HG02973 (cell line): ENCODE data around the gene LPIN2.
"Not testable (repeated sequence)": the region's sequence is repeated elsewhere in the genome, so short reads cannot be mapped to it uniquely, and the experiment has no call there.

Experiments used
- ATAC-seq: cut with Tn5 transposase; IDR thresholded peaks from one replicate; pipeline ENCODE4 v1.9.1; 2021; ENCODE audit warnings: moderate library complexity; ENCODE audit not compliant: unreplicated experiment

Gene LPIN2

DNA sequence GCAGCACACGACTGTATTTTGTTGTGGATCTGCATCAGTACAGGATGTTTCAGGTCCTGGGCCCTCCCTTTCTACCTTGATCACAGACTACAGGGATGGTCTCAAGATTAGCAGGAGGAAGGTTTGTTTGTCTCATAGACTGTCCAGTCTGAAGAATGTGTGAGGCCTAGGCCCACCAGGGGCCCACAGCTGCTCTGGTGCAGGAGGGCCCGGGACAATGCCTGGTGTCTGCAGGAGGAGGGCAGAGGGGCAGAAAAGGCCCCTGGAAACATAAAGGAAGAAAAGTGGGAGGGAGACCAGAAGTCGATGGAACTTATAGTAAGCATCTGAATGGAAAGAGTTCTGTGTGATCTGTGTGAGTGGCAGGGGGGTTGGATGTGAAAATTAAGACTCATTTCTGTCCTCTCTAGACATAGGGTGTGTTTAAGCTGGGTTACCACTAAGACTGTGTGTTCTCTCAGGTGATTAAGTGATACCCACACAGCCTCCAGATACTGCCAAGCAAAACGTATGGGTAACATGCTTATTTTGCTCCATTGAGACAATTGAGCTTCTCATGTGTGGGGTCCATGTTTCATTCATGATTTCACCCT, 33.4 kb upstream of the LPIN2 start:
- no peak for ATAC-seq

DNA sequence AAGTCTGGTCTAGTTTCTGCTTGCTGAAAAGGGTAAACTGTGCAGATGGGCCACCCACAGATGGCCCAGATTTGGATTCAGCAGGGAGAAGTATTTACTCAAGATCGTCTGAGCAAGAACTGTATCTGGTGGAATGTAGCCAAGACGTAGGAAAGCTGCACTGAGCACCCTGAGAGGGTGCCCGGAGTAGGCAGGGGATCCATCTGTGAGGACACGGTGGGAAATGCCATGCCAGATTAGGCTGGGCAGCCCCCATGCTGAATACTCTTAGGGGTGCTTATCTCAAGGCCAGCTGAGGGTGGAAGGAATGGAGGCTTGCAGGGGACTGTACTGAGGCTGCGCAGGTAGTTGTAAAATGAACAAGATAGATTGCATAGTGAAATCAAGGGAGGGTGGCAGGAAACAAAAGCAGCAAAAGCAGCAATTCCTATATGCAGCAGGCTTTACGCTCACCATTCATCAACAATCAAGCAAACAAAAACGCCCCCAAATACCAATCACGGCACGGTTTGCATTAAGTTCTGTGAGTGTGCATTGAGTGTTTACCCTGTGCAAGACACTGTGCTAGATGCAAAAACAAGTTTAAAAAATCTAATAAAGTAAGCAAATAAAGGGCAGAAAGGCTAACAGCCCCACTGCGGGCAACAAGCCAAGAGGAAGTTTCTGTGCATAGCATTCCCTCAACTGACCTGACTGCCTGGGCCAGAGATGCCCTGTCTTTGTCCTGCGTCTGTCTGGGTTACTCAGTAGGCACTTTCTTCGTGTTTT, 32.2 kb upstream of the LPIN2 start:
- ATAC-seq = no peak

GRCh38 chr18:3042379-3042778, 29.4 kb upstream of the LPIN2 start:
- no peak for ATAC-seq

GRCh38 chr18:3041843-3042242, 28.9 kb upstream of the LPIN2 start:
- no peak for ATAC-seq

- no peak for ATAC-seq
Observed at GRCh38 chr18:3040881-3041280, 27.9 kb upstream of the LPIN2 start.

DNA sequence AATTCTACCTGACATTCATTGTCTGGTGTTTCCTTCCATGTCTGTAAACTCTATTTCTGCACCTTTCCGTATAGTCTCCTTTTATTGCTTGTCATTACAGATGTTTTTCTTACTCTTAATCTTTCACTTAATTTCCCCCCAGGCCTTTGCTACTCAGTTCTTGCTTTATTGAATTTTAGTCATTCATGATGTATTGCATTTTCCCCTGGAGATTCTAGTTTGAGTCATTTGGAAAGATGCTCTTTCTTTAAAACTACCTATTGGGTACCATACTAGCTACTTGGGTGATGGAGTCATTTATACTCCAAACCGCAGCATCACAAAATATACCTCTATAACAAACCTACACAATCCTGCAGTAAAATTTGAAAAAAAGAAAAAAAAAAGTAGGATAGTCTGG, 27.2 kb upstream of the LPIN2 start:
- ATAC-seq = no peak

DNA sequence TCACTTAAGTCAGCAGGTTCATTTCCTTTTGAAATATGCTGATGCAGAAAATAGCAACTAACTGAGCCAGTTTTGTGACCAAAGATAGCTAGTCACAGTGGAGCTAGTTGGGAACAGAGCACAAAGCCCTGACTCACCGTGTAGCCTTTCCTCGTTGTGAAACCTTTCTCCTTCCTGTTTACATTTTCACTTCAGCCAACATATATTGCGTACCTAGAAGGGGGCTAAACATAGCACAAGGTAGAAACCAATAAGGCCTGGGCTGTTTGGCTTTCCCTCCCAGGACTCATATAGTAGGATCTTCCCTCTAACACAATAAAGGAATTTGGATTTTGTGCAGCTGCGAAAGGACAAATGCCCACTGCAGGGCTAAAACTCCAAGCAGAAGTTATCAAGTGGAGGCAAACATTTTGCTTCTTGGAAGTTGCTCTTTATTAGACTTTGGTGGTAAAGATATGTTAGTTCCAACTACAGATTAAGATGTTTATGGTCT, 24.5 kb upstream of the LPIN2 start:
- ATAC-seq = peak; percentile 93

DNA sequence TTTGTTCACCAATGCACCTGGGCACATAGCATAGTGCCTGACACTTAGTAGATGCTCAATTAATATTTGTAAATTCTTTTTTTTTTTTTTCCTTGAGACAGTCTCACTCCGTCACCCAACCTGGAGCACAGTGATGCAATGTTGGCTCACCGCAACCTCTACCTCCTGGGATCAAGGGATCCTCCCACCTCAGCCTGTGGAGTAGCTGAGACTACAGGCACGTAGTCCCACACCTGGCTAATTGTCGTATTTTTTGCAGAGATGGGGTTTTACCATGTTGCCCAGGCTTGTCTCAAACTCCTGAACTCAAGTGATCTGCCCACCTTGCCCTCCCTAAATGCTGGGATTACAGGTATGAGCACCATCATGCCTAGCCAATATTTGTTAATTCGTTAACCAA, 23.2 kb upstream of the LPIN2 start:
- no peak for ATAC-seq

DNA sequence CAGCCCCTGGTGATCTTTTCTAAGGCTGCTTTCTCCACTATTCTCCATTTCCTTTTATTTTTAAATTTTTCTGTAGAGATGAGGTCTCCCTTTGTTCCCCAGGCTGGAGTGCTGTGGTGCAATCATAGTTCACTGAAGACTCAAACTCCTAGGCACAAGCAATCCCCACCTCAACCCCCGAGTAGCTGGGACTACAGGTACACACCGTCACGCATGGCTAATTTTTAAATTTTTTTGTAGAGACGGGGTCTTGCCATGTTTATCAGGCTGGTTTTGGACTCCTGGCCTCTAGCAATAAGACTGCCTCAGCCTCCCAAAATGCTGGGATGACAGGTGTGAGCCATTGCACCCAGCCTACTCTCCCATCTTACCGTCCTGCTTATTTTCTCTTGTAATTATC, 22.7 kb upstream of the LPIN2 start:
- ATAC-seq = no peak

DNA sequence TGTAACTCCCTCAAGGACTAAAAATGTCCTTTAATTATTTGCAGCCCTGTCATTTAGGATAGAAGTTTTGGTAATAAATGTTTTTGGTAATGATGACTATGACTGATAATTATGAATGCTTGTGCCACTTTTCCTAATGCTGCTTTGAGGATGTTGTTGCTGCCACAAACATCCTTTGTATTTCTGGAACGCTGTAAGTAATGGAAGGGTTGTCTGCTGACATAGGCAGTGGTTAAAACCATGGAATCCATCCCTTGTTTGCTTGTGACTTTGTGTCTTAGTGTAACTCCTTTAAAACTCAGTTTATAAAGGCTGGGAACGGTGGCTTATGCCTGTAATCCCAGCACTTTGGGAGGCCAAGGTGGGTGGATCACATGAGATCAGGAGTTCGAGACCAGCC, 19.8 kb upstream of the LPIN2 start:
- ATAC-seq = no peak

DNA sequence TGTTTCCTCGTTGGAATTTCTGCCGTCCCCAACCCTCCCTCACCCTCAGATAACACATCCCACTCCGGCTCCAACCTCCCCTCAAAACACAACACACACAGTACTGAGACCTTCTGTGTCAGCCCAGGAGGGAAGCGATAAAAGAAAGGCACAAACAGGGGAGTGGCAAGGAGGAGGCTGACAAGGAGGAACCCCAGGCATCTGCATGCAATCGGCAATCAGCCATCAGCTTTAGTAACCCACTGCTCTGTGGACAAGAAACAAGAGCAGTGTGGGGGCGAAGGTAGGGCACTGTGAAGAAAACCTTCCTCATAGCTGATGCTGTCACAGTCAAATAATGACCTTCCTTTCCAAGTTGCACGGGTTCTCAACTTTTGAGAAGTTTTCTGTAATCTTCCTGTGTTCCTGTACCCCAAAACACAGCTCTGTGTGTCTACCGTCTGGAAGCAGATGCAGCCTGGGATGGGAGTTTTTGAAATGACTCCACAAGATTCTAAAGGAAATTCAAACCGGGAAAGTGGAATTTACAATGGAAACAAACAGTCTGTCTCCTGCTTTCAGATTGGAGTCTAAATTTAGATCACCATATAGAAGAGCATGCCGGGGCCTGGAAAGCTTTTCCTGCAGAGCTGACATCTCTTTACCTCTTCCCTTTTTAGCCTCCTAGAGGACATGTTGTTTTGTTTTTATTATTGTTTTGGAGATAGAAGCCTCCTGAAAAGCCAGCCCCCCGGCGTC, 16.4 kb upstream of the LPIN2 start:
- ATAC-seq = no peak

- ATAC-seq = not testable (repeated sequence)
Observed at GRCh38 chr18:3028115-3028514, 15.2 kb upstream of the LPIN2 start.

- ATAC-seq = no peak
Observed at GRCh38 chr18:3027370-3027891, 14.5 kb upstream of the LPIN2 start.

- ATAC-seq = no peak
Observed at GRCh38 chr18:3025544-3025943, 12.6 kb upstream of the LPIN2 start.

- not testable (repeated sequence) for ATAC-seq
Observed at GRCh38 chr18:3023603-3024002, 10.7 kb upstream of the LPIN2 start.

- no peak for ATAC-seq
Observed at GRCh38 chr18:3016585-3017297, 3.8 kb upstream of the LPIN2 start.

DNA sequence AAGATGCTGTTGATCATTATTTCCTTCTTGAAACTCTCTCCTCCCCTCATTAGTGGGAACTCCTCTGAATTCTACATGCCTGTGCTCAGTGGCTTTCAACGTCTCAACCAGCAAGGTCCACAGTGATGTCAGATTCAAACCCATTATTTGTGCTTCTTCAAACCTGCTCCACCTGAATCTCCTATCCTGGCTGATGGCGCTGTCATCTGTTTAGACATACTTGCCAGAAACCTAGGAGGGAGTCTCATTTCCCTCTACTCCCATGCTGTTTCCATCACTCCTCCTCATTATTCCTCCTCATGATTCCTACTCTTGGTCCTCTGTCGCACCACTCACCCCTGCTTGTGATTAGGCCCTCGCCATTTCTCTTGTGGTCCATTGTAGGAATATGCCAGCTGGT, 2.9 kb upstream of the LPIN2 start:
- no peak for ATAC-seq

DNA sequence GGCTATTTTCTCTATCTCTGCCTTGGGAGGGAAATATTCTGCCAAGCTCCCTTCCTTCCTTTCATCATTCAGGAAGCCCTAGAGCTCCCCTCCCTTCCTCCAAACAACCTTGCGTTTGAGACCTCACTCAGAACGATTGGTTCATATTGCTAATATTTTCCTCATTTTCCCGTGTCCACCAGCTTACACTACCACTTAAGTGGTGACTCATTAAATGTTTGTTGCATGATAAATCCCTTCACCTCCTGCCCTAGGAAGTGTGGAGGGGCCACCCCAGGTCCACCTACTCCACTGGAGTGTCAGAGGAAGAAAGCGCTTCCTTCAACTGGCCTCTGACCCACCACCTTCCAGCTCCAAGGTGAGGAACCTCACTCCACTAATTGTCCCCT, 2.3 kb upstream of the LPIN2 start:
- ATAC-seq = no peak

DNA sequence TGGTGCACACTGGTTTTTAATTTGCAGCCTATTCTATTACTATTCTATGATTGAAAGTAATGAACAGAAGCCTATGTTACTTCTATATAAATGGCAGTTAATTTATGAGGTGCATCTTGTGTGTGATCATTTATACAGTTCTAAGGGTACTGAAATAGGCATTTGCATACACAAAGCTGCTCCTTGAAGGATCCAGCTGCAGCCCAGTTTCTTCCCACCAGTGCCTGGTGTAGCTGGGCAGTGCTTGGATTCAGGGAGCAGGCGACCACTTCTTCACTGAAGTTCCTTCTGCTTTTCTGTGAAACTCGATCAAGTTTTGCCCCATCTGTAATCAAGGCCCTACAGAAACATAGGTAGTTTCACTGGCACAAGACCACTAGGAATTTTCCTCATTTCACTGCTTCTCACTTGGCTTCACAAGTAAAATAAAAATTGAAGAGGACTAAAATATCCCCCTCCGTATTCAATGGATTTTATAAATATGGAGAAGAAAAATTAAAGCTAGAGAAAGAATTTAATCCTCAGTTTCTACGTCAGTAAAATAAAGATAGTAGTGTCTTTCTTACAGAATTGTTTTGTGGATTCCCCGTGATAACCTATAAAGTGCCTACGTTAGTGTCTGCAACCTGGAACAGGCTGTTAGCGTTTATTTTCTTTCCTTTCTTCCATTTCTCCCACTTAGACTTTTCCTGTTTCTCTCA, 1.7 kb upstream of the LPIN2 start:
- ATAC-seq = no peak
